ENCODE measurements around the gene PRSS50.

Gene PRSS50

GRCh38 chr3:46692566-46692990 is 25.1 kb downstream of the PRSS50 start:
- no peak for DNase-seq (ENCODE audit: low read depth in 3 of 3)

GRCh38 chr3:46690798-46691197 is 26.9 kb downstream of the PRSS50 start:
- no peak for DNase-seq (ENCODE audit: low read depth in 3 of 3)

GRCh38 chr3:46685446-46685845 is 32.2 kb downstream of the PRSS50 start:
- no peak for DNase-seq (ENCODE audit: low read depth in 3 of 3)

- no peak for DNase-seq (ENCODE audit: low read depth in 3 of 3)
These were observed 32.8 kb downstream of the PRSS50 start for GRCh38 chr3:46684891-46685290.

- no peak for DNase-seq (ENCODE audit: low read depth in 3 of 3)
These were observed 34.7 kb downstream of the PRSS50 start for GRCh38 chr3:46682974-46683373.

- no peak for DNase-seq (ENCODE audit: low read depth in 3 of 3)
These were observed 35.7 kb downstream of the PRSS50 start for GRCh38 chr3:46681856-46682540.

- no peak for DNase-seq (ENCODE audit: low read depth in 3 of 3)
These were observed 36.3 kb downstream of the PRSS50 start for GRCh38 chr3:46681387-46681786.

- DNase-seq (ENCODE audit: low read depth in 3 of 3) = no peak
These were observed 37.3 kb downstream of the PRSS50 start for GRCh38 chr3:46680298-46680826.

GRCh38 chr3:46679681-46680080 is 38.0 kb downstream of the PRSS50 start:
- DNase-seq (ENCODE audit: low read depth in 3 of 3) = no peak

- no peak for DNase-seq (ENCODE audit: low read depth in 3 of 3)
These were observed 39.4 kb downstream of the PRSS50 start for GRCh38 chr3:46678280-46678679.

- DNase-seq (ENCODE audit: low read depth in 3 of 3) = no peak
These were observed 40.3 kb downstream of the PRSS50 start for GRCh38 chr3:46677411-46677726.

GRCh38 chr3:46676601-46677410 is 40.9 kb downstream of the PRSS50 start:
- no peak for DNase-seq (ENCODE audit: low read depth in 3 of 3)

- no peak for DNase-seq (ENCODE audit: low read depth in 3 of 3)
These were observed 41.7 kb downstream of the PRSS50 start for GRCh38 chr3:46675843-46676567.

GRCh38 chr3:46675426-46675825 is 42.2 kb downstream of the PRSS50 start:
- DNase-seq (ENCODE audit: low read depth in 3 of 3) = no peak

- no peak for DNase-seq (ENCODE audit: low read depth in 3 of 3)
These were observed 43.4 kb downstream of the PRSS50 start for GRCh38 chr3:46674031-46674845.

- DNase-seq (ENCODE audit: low read depth in 3 of 3) = no peak
These were observed 44.3 kb downstream of the PRSS50 start for GRCh38 chr3:46673151-46674030.

GRCh38 chr3:46672349-46672695 is 45.3 kb downstream of the PRSS50 start:
- DNase-seq (ENCODE audit: low read depth in 3 of 3) = no peak

GRCh38 chr3:46671541-46672348 is 45.9 kb downstream of the PRSS50 start:
- no peak for DNase-seq (ENCODE audit: low read depth in 3 of 3)

- no peak for DNase-seq (ENCODE audit: low read depth in 3 of 3)
These were observed 46.7 kb downstream of the PRSS50 start for GRCh38 chr3:46670891-46671427.

Measured in stimulated activated CD4-positive, alpha-beta T cell treated with anti-CD3 and anti-CD28 coated beads, TNF-alpha, amount 100 ng/mL, for 24 hours (primary cell).